CD4-positive, alpha-beta memory T cell (primary cell): ENCODE results near the gene ZNF385D. TPM values are rescaled to one million over a fixed set of nuclear protein-coding genes. Genes with fewer than 3 reads are reported as not detected.

Experiments used
- CTCF ChIA-PET: fragments of 350-600 bp; sonication (Branson Sonifier 250); formaldehyde crosslinking; loops from one replicate; lab custom pipeline; 2021; ENCODE audit warnings: inconsistent platforms; ENCODE audit not compliant: partially characterized antibody; lab: Charles Lee
- POLR2A ChIA-PET: fragments of 350-600 bp; sonication (Branson Sonifier 250); formaldehyde crosslinking; loops from one replicate; lab custom pipeline; 2021; ENCODE audit not compliant: partially characterized antibody; lab: Charles Lee
- DNase-seq, 5 donors: peaks; one replicate each; pipeline versions ENCODE4 v3.0.0 to v3.0.0-alpha.2; 2020 to 2022; ENCODE audit warnings: mixed read lengths in 1 of 5
- H3K27ac ChIP-seq: one replicate; pipeline ENCODE4 v1.7.0; 2013; ENCODE audit warnings: low read depth, low read length
- H3K27me3 ChIP-seq: 2 replicates; pipeline ENCODE4 v1.7.0; 2013; ENCODE audit warnings: mild to moderate bottlenecking, low read length, moderate library complexity; ENCODE audit not compliant: insufficient read depth
- H3K36me3 ChIP-seq: 2 replicates; pipeline ENCODE4 v1.7.0; 2013; ENCODE audit warnings: mild to moderate bottlenecking, low read length, moderate library complexity; ENCODE audit not compliant: insufficient read depth
- H3K4me1 ChIP-seq: 2 replicates; pipeline ENCODE4 v1.7.0; 2013; ENCODE audit warnings: mild to moderate bottlenecking, low read length, moderate library complexity; ENCODE audit not compliant: insufficient read depth
- H3K4me3 ChIP-seq, 2 donors: one replicate each; pipeline ENCODE4 v1.7.0; 2013; ENCODE audit warnings: low read length in 2 of 2, mild to moderate bottlenecking in 1 of 2
- H3K9me3 ChIP-seq, 2 donors: one replicate each; pipeline ENCODE4 v1.7.0; 2013; ENCODE audit warnings: low read length in 2 of 2, control low read depth in 1 of 2; ENCODE audit not compliant: control insufficient read depth in 1 of 2
- H3K27ac Mint-ChIP-seq, 7 donors: one replicate each; pipeline ENCODE4 v1.8.0; 2020 to 2021; ENCODE audit warnings: mixed read lengths in 7 of 7, mild to moderate bottlenecking in 6 of 7, inconsistent platforms in 3 of 7, moderate library complexity in 3 of 7
- H3K27me3 Mint-ChIP-seq, 2 donors: one replicate each; pipeline ENCODE4 v1.8.0; 2020 to 2021; ENCODE audit warnings: mixed read lengths in 2 of 2
- H3K36me3 Mint-ChIP-seq, 2 donors: one replicate each; pipeline ENCODE4 v1.8.0; 2020 to 2021; ENCODE audit warnings: mixed read lengths in 2 of 2, inconsistent platforms in 1 of 2, mild to moderate bottlenecking in 1 of 2
- H3K4me1 Mint-ChIP-seq, 4 donors: one replicate each; pipeline ENCODE4 v1.8.0; 2020 to 2021; ENCODE audit warnings: mixed read lengths in 4 of 4, mild to moderate bottlenecking in 1 of 4
- H3K4me3 Mint-ChIP-seq, 8 donors: one replicate each; pipeline ENCODE4 v1.8.0; 2020 to 2021; ENCODE audit warnings: mixed read lengths in 8 of 8, mild to moderate bottlenecking in 7 of 8, moderate library complexity in 6 of 8, inconsistent platforms in 3 of 8
- H3K9me3 Mint-ChIP-seq, 8 donors: one replicate each; pipeline ENCODE4 v1.8.0; 2020 to 2021; ENCODE audit warnings: mixed read lengths in 8 of 8, mild to moderate bottlenecking in 5 of 8, inconsistent platforms in 3 of 8, moderate library complexity in 1 of 8
- intact Hi-C: fragments of 100-400 bp; cut with micrococcal nuclease; formaldehyde crosslinking; loops from one replicate; pipeline ENCODE4 v1.15.1; 2023
- polyA plus RNA-seq, 2 donors: library from polyadenylated mRNA; unstranded; fragments of 300-500 nt; fragmentation: Illumina TruSeq; gene quantifications; one replicate each; pipeline ENCODE4 v1.2.3, GENCODE V29; 2021
- total RNA-seq, 2 experiments: library from RNA; stranded (reverse); gene quantifications; one replicate each; pipeline ENCODE4 v1.2.3, GENCODE V29; 2021

The ZNF385D gene
- total and polyA plus RNA-seq, 4 experiments from 2014 or later: not detected

DNA sequence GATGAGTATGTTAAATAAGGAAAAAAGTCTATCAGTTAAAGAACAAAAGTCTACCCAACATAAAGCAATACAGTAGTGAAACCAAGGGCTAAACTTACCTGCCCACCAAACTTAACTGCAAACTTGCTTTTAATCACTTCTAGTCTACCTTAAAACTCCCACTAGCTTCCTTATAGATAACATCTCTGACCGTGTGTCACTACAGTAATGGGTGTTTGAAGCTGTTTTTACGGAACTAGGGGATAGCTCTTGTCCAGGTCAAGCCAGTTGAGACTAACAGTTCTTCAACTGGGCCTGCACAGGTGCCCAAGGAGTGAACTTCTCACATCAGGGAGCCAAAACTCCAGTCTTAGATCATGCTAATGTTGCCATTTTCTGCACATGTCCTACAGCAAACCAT lies 132.3 kb downstream of the ZNF385D start:
- no peak overlapping the region for H3K27ac ChIP-seq
- no peaks in the 10 kb centered on the region for H3K9me3 ChIP-seq
- Mint-ChIP-seq H3K36me3 (no peaks in the 10 kb centered on the region), H3K27ac (no peak overlapping the region), H3K4me3 (no peak overlapping the region), H3K27me3 (no peaks in the 10 kb centered on the region), H3K4me1 (no peaks in the 10 kb centered on the region), H3K9me3 (peaks cover 0 to 12% (median 4%) of the 10 kb centered on the region in 8 donors)
- intact Hi-C loops: no loop called here
- no peaks in the 10 kb centered on the region for H3K36me3 ChIP-seq
- no peaks in the 10 kb centered on the region for H3K27me3 ChIP-seq
- no peak overlapping the region for H3K4me3 ChIP-seq
- ChIA-PET POLR2A (no interaction called here), CTCF (no interaction called here)
- no peak for DNase-seq
- H3K4me1 ChIP-seq: no peaks in the 10 kb centered on the region

DNA sequence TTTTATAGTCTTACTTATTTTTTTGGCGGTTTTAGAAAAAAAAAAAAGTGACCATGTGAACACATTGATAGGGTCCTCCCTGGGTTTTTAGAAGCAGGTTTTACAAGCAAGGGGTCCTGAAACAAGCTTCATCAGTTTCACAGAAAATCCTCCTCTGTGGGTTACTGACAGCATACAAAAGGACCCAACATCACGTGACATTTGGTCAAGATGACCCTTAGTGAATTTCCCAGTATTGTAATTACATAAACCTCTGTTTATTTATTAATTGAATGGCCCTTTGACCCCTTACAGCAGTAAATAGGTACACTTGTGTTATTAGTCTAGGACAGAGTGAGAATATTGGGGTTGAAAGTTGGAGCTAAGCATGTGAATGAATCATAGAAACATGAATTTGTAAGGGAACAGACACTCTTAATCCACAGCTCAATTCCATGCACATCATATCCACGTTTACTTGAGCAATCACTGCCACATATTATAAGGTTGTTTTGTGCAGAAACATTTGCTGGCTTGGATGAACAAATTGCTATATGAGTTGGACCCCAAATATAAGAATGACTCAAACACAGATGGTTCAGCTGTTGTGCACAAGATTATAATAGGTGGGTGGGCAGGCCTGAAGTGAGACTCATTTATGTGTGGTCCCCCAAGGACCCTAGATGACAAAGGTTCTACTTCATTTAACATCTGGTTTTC lies 137.5 kb downstream of the ZNF385D start:
- peaks cover 2 to 11% (median 5%) of the 10 kb centered on the region in 8 donors for H3K9me3 Mint-ChIP-seq
- H3K4me1 ChIP-seq: no peaks in the 10 kb centered on the region
- H3K36me3 ChIP-seq: no peaks in the 10 kb centered on the region
- H3K4me3 Mint-ChIP-seq: no peak overlapping the region
- no peak overlapping the region for H3K27ac ChIP-seq
- H3K27me3 Mint-ChIP-seq: no peaks in the 10 kb centered on the region
- intact Hi-C loops: no loop called here
- DNase-seq: no peak
- no peaks in the 10 kb centered on the region for H3K9me3 ChIP-seq
- no peak overlapping the region for H3K4me3 ChIP-seq
- CTCF ChIA-PET: no interaction called here
- no peaks in the 10 kb centered on the region for H3K36me3 Mint-ChIP-seq
- no peaks in the 10 kb centered on the region for H3K27me3 ChIP-seq
- no peaks in the 10 kb centered on the region for H3K4me1 Mint-ChIP-seq
- H3K27ac Mint-ChIP-seq: no peak overlapping the region
- POLR2A ChIA-PET: no interaction called here

DNA sequence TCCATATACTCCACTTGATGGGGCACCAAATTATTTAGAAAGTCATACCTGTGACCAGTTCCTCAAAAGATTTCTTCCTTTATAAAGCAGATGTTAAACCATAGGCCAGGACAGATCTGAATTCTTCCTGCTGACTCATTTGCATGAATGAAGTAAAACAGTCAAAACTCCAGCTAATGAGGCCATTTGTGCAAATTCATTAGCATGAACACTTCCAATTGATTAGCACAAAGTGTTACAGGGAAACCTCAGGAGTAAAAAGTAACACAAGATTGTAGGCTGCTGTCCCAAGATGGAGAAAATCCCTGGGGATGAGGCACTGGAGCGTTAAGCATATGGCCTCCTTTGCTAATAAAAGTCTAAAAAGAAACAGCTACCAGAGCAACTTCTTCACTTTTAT lies 149.8 kb downstream of the ZNF385D start:
- no peak for DNase-seq
- intact Hi-C loops: no loop called here
- Mint-ChIP-seq H3K27ac (no peak overlapping the region), H3K36me3 (no peaks in the 10 kb centered on the region), H3K9me3 (peaks cover 0 to 8% (median 3%) of the 10 kb centered on the region in 8 donors), H3K4me3 (no peak overlapping the region), H3K4me1 (no peaks in the 10 kb centered on the region), H3K27me3 (no peaks in the 10 kb centered on the region)
- ChIA-PET CTCF (interaction anchor here (0.7 kb wide), 1 partner anchor 275 kb away, joined by 3 read pairs; no protein-coding TSS in a partner anchor), POLR2A (no interaction called here)
- Histone ChIP-seq H3K4me3 (no peak overlapping the region), H3K27me3 (no peaks in the 10 kb centered on the region), H3K27ac (no peak overlapping the region), H3K9me3 (no peaks in the 10 kb centered on the region), H3K36me3 (no peaks in the 10 kb centered on the region), H3K4me1 (no peaks in the 10 kb centered on the region)

DNA sequence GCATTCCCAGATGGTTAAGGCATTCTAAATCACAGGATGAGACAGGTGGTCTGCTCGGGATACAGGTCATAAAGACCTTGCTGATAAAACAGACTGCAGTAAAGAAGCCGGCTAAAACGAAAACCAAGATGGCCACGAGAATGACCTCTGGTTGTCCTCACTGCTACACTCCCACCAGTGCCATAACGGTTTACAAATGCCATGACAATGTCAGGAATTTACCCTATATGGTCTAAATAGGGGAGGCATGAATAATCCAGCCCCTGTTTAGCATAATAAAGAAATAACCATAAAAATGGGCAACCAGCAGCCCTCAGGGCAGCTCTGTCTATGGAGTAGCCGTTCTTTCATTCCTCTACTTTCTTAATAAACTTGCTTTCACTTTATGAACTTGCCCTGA lies 151.1 kb downstream of the ZNF385D start:
- POLR2A ChIA-PET: no interaction called here
- Histone ChIP-seq H3K4me1 (no peaks in the 10 kb centered on the region), H3K4me3 (no peak overlapping the region), H3K27ac (no peak overlapping the region), H3K36me3 (no peaks in the 10 kb centered on the region), H3K9me3 (no peaks in the 10 kb centered on the region), H3K27me3 (no peaks in the 10 kb centered on the region)
- CTCF ChIA-PET: no interaction called here
- H3K9me3 Mint-ChIP-seq: peaks cover 0 to 8% (median 4%) of the 10 kb centered on the region in 8 donors
- no peak for DNase-seq
- H3K4me3 Mint-ChIP-seq: no peak overlapping the region
- no peaks in the 10 kb centered on the region for H3K4me1 Mint-ChIP-seq
- no peaks in the 10 kb centered on the region for H3K27me3 Mint-ChIP-seq
- no peaks in the 10 kb centered on the region for H3K36me3 Mint-ChIP-seq
- intact Hi-C loops: no loop called here
- no peak overlapping the region for H3K27ac Mint-ChIP-seq

DNA sequence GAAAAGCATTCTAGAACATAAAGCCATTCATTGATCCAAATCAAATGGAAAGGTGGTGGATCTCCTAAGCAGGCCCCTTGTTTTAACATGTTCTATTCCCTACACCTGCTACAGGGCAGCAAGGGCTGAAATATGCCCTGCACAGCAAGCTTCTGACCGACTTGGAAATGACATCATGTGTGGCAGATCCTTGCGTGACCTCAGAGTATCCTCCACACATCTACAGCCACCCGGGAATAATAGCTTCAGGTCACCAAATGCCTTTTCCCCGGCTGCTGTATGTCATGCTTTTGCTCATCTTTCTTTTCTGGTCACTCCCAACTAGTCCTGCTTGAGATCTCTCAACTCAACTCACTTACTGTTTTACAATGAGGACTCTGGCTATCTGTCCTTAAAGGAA lies 158.2 kb downstream of the ZNF385D start:
- no peaks in the 10 kb centered on the region for H3K36me3 ChIP-seq
- no peaks in the 10 kb centered on the region for H3K36me3 Mint-ChIP-seq

DNA sequence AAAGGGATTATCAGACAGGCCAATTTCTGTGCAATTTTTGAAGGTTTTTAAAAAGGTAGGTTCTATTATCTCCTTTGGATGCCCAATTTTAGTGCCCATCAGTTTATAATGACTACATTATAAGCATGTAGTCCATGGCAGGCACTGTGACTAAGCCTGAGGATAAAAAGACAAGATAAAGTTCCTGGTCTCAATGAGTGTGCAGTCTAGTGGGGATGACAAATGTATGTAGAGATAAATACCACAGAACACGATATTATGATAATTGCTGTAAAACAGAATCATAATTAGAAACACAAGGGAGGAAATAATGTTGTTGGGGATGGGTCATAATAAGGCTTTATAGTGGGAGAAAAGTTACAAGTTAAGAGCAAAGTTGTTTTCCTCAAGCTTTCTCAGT lies 163.1 kb downstream of the ZNF385D start:
- Histone ChIP-seq H3K27me3 (no peaks in the 10 kb centered on the region), H3K9me3 (no peaks in the 10 kb centered on the region), H3K36me3 (no peaks in the 10 kb centered on the region), H3K4me1 (no peaks in the 10 kb centered on the region), H3K4me3 (no peak overlapping the region), H3K27ac (no peak overlapping the region)
- Mint-ChIP-seq H3K4me1 (no peaks in the 10 kb centered on the region), H3K27me3 (no peaks in the 10 kb centered on the region), H3K9me3 (peaks cover 0 to 9% (median 4%) of the 10 kb centered on the region in 8 donors), H3K27ac (no peak overlapping the region), H3K36me3 (no peaks in the 10 kb centered on the region), H3K4me3 (no peak overlapping the region)
- CTCF ChIA-PET: no interaction called here
- intact Hi-C loops: no loop called here
- POLR2A ChIA-PET: no interaction called here
- no peak for DNase-seq

More for the DNA sequence above, 158.2 kb downstream of the ZNF385D start:
- Histone ChIP-seq H3K9me3 (no peaks in the 10 kb centered on the region), H3K4me3 (no peak overlapping the region), H3K27me3 (no peaks in the 10 kb centered on the region), H3K27ac (no peak overlapping the region), H3K4me1 (no peaks in the 10 kb centered on the region)
- CTCF ChIA-PET: no interaction called here
- H3K4me1 Mint-ChIP-seq: no peaks in the 10 kb centered on the region
- H3K4me3 Mint-ChIP-seq: no peak overlapping the region
- H3K27me3 Mint-ChIP-seq: no peaks in the 10 kb centered on the region
- POLR2A ChIA-PET: no interaction called here
- H3K9me3 Mint-ChIP-seq: peaks cover 0 to 6% (median 3%) of the 10 kb centered on the region in 8 donors
- intact Hi-C loops: no loop called here
- DNase-seq: no peak
- H3K27ac Mint-ChIP-seq: no peak overlapping the region

DNA sequence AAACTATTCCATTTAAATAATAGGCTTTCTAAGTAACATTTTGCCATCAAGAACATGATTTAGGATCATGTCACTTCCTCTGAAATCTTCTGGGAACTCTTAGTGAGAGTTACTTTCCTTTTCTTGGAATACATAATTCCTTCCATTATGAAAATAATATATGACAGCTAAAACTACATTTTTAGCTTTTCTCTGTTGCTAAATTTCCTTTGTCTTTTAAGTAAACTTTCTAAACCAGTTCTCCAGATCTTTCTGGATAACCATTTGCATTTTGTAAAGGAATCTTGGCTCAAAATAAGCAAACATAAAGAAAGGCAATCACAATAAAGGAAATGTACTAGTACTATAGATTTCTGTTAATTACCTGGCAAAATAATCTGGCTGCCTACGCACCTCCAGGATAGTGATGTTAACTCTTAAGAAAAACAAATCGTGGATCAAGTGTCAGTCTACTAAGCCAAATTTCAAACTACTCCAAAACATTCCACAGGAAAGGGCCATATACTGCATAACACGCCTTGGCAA lies 165.7 kb downstream of the ZNF385D start:
- no peaks in the 10 kb centered on the region for H3K27me3 ChIP-seq
- intact Hi-C loops: no loop called here
- Mint-ChIP-seq H3K27me3 (no peaks in the 10 kb centered on the region), H3K27ac (no peak overlapping the region), H3K36me3 (no peaks in the 10 kb centered on the region), H3K4me3 (no peak overlapping the region), H3K9me3 (peaks cover 0 to 15% (median 6%) of the 10 kb centered on the region in 8 donors), H3K4me1 (no peaks in the 10 kb centered on the region)
- DNase-seq: no peak
- H3K27ac ChIP-seq: no peak overlapping the region
- ChIA-PET POLR2A (no interaction called here), CTCF (no interaction called here)
- H3K36me3 ChIP-seq: no peaks in the 10 kb centered on the region
- no peaks in the 10 kb centered on the region for H3K4me1 ChIP-seq
- no peaks in the 10 kb centered on the region for H3K9me3 ChIP-seq
- no peak overlapping the region for H3K4me3 ChIP-seq
